Loucy (cell line): ENCODE results near the gene CPXM2.

Source experiments
- EZH2phosphoT487 ChIP-seq: fragments of 200-600 bp; IDR thresholded peaks from 2 replicates; pipeline ENCODE4 v1.6.1; 2018; ENCODE audit warnings: antibody characterized with exemption, mild to moderate bottlenecking, moderate library complexity, borderline replicate concordance
- TF ChIP-seq, protein P1 (sequence below): fragments of 200-600 bp; sonication (generic); conservative IDR thresholded peaks from 2 replicates; pipeline ENCODE4 v1.5.1; 2014; ENCODE audit warnings: mild to moderate bottlenecking, antibody characterized with exemption, low read length

DNA sequence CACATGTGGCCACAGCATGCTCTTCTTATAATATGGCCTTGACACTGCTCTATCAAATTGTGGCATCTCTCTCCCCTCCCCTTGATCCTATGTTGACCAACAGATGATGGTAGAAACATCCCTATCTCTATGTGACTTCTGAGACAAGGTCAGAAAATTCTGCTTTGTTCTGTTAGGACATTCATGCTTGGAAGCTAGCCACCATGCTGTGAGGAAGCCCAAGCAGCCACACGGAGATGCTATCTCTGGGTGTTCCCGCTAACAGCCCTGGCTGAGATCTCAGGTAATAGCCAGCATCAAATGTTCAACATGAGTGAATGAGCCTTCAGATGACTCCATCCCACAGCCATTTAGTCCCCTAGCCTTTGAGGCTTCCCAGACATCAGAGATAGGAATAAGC, 36.8 kb upstream of the CPXM2 start:
- TF ChIP-seq EZH2phosphoT487 = no peak
- TF ChIP-seq, protein P1, sequence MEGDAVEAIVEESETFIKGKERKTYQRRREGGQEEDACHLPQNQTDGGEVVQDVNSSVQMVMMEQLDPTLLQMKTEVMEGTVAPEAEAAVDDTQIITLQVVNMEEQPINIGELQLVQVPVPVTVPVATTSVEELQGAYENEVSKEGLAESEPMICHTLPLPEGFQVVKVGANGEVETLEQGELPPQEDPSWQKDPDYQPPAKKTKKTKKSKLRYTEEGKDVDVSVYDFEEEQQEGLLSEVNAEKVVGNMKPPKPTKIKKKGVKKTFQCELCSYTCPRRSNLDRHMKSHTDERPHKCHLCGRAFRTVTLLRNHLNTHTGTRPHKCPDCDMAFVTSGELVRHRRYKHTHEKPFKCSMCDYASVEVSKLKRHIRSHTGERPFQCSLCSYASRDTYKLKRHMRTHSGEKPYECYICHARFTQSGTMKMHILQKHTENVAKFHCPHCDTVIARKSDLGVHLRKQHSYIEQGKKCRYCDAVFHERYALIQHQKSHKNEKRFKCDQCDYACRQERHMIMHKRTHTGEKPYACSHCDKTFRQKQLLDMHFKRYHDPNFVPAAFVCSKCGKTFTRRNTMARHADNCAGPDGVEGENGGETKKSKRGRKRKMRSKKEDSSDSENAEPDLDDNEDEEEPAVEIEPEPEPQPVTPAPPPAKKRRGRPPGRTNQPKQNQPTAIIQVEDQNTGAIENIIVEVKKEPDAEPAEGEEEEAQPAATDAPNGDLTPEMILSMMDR = no peak
